Measurements from ENCODE around the gene AFTPH. TPM values are rescaled to one million over a fixed set of nuclear protein-coding genes. Genes with fewer than 3 reads are reported as not detected.

Gene AFTPH
- total RNA-seq, 1 experiment from 2014 or later = 13.5 TPM

DNA sequence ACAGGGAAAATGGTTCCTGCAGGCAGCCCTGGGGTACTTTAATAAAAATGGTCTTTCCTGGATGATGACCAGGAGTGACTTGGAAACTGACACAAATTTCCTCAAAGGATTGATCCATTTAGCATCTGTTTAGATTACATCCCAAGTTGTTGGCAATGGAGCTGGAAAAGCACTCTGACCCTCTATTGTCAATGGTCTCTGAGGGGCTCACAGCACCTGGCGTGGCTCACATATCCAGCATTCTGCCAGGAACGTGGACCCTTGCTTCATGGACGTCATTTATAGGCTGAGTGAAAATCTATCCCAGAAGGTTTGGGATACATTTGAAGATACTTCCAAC is 85.8 kb downstream of the AFTPH start:
- Mint-ChIP-seq H3K4me3 (peak overlapping the region; percentile 66 to 72), H3K27me3 (ENCODE audit: low read depth) (peaks cover 50% of the 10 kb centered on the region), H3K36me3 (ENCODE audit: insufficient read depth in 1 of 3, low read depth in 3 of 3) (no peaks in the 10 kb centered on the region), H3K9me3 (no peaks in the 10 kb centered on the region), H3K4me1 (peaks cover 8 to 21% of the 10 kb centered on the region in 2 experiments; a peak in 3 of 4 replicates), H3K27ac (no peak overlapping the region)
- H3K4me1 ChIP-seq (ENCODE audit: insufficient read depth, low read length) = no peaks in the 10 kb centered on the region
- H3T11ph ChIP-seq (ENCODE audit: low read length) = no peak overlapping the region
- H3K14ac ChIP-seq (ENCODE audit: insufficient read depth, low read length) = no peak overlapping the region
- no peak overlapping the region for H3K18ac ChIP-seq (ENCODE audit: insufficient read length, low read depth, low read length)
- H4K8ac ChIP-seq (replicated peaks; ENCODE audit: insufficient read length, low read depth, low read length) = no peak overlapping the region
- no peak overlapping the region for H2BK20ac ChIP-seq (ENCODE audit: low read depth, low read length, poor library complexity, severe bottlenecking)
- H4K91ac ChIP-seq (ENCODE audit: insufficient read length, low read depth, low read length) = no peak overlapping the region
- peaks cover 2% of the 10 kb centered on the region for H3K23me2 ChIP-seq (ENCODE audit: insufficient read length, low read depth, low read length, poor library complexity, severe bottlenecking)
- no CpG with 5 or more reads among the region's 3 CpGs for WGBS (ENCODE audit: extremely low coverage, insufficient read length, low lambda C conversion rate)
- no peak overlapping the region for H3K23ac ChIP-seq (ENCODE audit: insufficient read length, low read depth, low read length)
- no peaks in the 10 kb centered on the region; the same call in 1 of the 2 replicates for H3K27me3 ChIP-seq (ENCODE audit: insufficient read depth, low read length)
- no peaks in the 10 kb centered on the region for H4K20me1 ChIP-seq (ENCODE audit: control insufficient read depth, insufficient read depth, insufficient read length)
- no peak overlapping the region for H3K56ac ChIP-seq (ENCODE audit: insufficient read length, low read depth, low read length)
- H3K9ac ChIP-seq (ENCODE audit: extremely low read depth, insufficient read length, low read length) = no peak overlapping the region
- no peak overlapping the region for H2AK5ac ChIP-seq (ENCODE audit: insufficient read length, low read length)
- no peak overlapping the region for H2AFZ ChIP-seq (ENCODE audit: low read length)
- H2BK12ac ChIP-seq (ENCODE audit: insufficient read length, low read depth, low read length) = no peak overlapping the region
- H3K4ac ChIP-seq (ENCODE audit: low read depth, low read length) = no peak overlapping the region
- no peak overlapping the region for H3K27ac ChIP-seq (ENCODE audit: insufficient read length, low read depth, low read length)
- DNase-seq = no peak
- TF ChIP-seq, protein P1, sequence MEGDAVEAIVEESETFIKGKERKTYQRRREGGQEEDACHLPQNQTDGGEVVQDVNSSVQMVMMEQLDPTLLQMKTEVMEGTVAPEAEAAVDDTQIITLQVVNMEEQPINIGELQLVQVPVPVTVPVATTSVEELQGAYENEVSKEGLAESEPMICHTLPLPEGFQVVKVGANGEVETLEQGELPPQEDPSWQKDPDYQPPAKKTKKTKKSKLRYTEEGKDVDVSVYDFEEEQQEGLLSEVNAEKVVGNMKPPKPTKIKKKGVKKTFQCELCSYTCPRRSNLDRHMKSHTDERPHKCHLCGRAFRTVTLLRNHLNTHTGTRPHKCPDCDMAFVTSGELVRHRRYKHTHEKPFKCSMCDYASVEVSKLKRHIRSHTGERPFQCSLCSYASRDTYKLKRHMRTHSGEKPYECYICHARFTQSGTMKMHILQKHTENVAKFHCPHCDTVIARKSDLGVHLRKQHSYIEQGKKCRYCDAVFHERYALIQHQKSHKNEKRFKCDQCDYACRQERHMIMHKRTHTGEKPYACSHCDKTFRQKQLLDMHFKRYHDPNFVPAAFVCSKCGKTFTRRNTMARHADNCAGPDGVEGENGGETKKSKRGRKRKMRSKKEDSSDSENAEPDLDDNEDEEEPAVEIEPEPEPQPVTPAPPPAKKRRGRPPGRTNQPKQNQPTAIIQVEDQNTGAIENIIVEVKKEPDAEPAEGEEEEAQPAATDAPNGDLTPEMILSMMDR (conservative IDR thresholded peaks at IDR 0.05) = no peak
- no peak overlapping the region for H2BK120ac ChIP-seq (ENCODE audit: low read depth, low read length, poor library complexity, severe bottlenecking)
- H2BK5ac ChIP-seq (ENCODE audit: insufficient read length, low read length) = no peak overlapping the region
- peak overlapping the region; percentile 41 for H3K4me2 ChIP-seq (ENCODE audit: insufficient read depth, insufficient read length, low read length)
- no peaks in the 10 kb centered on the region for H3K9me3 ChIP-seq (ENCODE audit: control insufficient read depth, low read depth, low read length)
- no peak overlapping the region for H2BK15ac ChIP-seq (ENCODE audit: low read depth, low read length)
- no peak overlapping the region for H4K5ac ChIP-seq (ENCODE audit: insufficient read length, low read depth, low read length)
- no peaks in the 10 kb centered on the region for H3K79me1 ChIP-seq (ENCODE audit: insufficient read depth, low read depth, low read length, poor library complexity, severe bottlenecking)
- H3K79me2 ChIP-seq (ENCODE audit: insufficient read depth, low read length) = no peaks in the 10 kb centered on the region

Measured in H9 (cell line).